DOHH2 (cell line): ENCODE measurements around the gene AMZ1.

Experiments
- H3F3A ChIP-seq: fragments of 200-600 bp; sonication (generic), shearing (Covaris generic); 2 replicates; pipeline ENCODE4 v1.6.0; 2016; ENCODE audit warnings: antibody characterized with exemption, mild to moderate bottlenecking; ENCODE audit not compliant: control insufficient read depth, insufficient read depth
- H3K27ac ChIP-seq: fragments of 200-600 bp; sonication (generic); 2 replicates; pipeline ENCODE4 v1.5.1; 2014; ENCODE audit warnings: low read depth, mild to moderate bottlenecking, low read length, moderate library complexity
- H3K27me3 ChIP-seq: fragments of 200-600 bp; sonication (generic); 2 replicates; pipeline ENCODE4 v1.6.1; 2014; ENCODE audit warnings: mild to moderate bottlenecking, low read length, mixed read lengths; ENCODE audit not compliant: control insufficient read depth
- H3K36me3 ChIP-seq: fragments of 200-600 bp; sonication (generic); 2 replicates; pipeline ENCODE4 v1.6.1; 2014; ENCODE audit warnings: mild to moderate bottlenecking, low read length, moderate library complexity, mixed read lengths; ENCODE audit not compliant: control insufficient read depth
- H3K4me1 ChIP-seq: fragments of 200-600 bp; sonication (generic); 2 replicates; pipeline ENCODE4 v1.6.1; 2014; ENCODE audit warnings: mild to moderate bottlenecking, low read length, mixed read lengths; ENCODE audit not compliant: control insufficient read depth
- H3K4me2 ChIP-seq: fragments of 200-600 bp; sonication (generic); 2 replicates; pipeline ENCODE4 v1.6.0; 2014; ENCODE audit warnings: mild to moderate bottlenecking, low read length, moderate library complexity
- H3K4me3 ChIP-seq: fragments of 200-600 bp; sonication (generic); 2 replicates; pipeline ENCODE4 v1.5.1; 2014; ENCODE audit warnings: mild to moderate bottlenecking, low read length, mixed read lengths
- H3K79me2 ChIP-seq: fragments of 200-600 bp; sonication (generic); 2 replicates; pipeline ENCODE4 v1.6.1; 2014; ENCODE audit warnings: mild to moderate bottlenecking, low read length, mixed read lengths; ENCODE audit not compliant: control insufficient read depth
- H3K9me2 ChIP-seq: fragments of 200-600 bp; sonication (generic); replicated peaks from 2 replicates; pipeline ENCODE4 v1.6.1; 2014; ENCODE audit warnings: mild to moderate bottlenecking, low read length, mixed read lengths; ENCODE audit not compliant: control insufficient read depth
- H3K9me3 ChIP-seq: fragments of 200-600 bp; sonication (generic); 2 replicates; pipeline ENCODE4 v1.6.1; 2014; ENCODE audit warnings: antibody characterized with exemption, low read length, mixed read lengths; ENCODE audit not compliant: control insufficient read depth, insufficient read depth
- H4K20me1 ChIP-seq: fragments of 200-600 bp; sonication (generic); 2 replicates; pipeline ENCODE4 v1.6.0; 2014; ENCODE audit warnings: low read depth, mild to moderate bottlenecking, antibody characterized with exemption, low read length, moderate library complexity; ENCODE audit not compliant: control insufficient read depth, insufficient read depth
- CTCF ChIP-seq: fragments of 200-600 bp; sonication (generic); IDR thresholded peaks from one replicate; pipeline ENCODE4 v1.5.1; 2014; ENCODE audit warnings: antibody characterized with exemption, mild to moderate bottlenecking, low read depth, low read length; ENCODE audit not compliant: poor library complexity, severe bottlenecking
- EZH2phosphoT487 ChIP-seq: fragments of 200-600 bp; sonication (generic); IDR thresholded peaks from 2 replicates; pipeline ENCODE4 v1.6.1; 2017; ENCODE audit warnings: borderline replicate concordance, mild to moderate bottlenecking, antibody characterized with exemption, low read length, moderate library complexity, mixed read lengths

Gene AMZ1

GRCh38 chr7:2730846-2731770 lies 43.1 kb downstream of the AMZ1 start:
- no peaks in the 10 kb centered on the region for H3K9me3 ChIP-seq
- H3K9me2 ChIP-seq = no peaks in the 10 kb centered on the region
- no peak overlapping the region for H3K4me2 ChIP-seq
- peaks cover 20% of the 10 kb centered on the region for H3K4me1 ChIP-seq
- H3K36me3 ChIP-seq = peaks cover 5% of the 10 kb centered on the region; the same call in 1 of the 2 replicates
- H4K20me1 ChIP-seq = peaks cover under 1% of the 10 kb centered on the region; the same call in 1 of the 2 replicates
- H3K4me3 ChIP-seq = no peak overlapping the region
- H3F3A ChIP-seq = no peaks in the 10 kb centered on the region
- no peak overlapping the region for H3K27ac ChIP-seq
- H3K79me2 ChIP-seq = 0 out of 2 replicates have a peak, but pooled peaks cover 3% of the 10 kb centered on the region
- TF ChIP-seq CTCF (no peak), EZH2phosphoT487 (no peak)
- no peaks in the 10 kb centered on the region for H3K27me3 ChIP-seq

DNA sequence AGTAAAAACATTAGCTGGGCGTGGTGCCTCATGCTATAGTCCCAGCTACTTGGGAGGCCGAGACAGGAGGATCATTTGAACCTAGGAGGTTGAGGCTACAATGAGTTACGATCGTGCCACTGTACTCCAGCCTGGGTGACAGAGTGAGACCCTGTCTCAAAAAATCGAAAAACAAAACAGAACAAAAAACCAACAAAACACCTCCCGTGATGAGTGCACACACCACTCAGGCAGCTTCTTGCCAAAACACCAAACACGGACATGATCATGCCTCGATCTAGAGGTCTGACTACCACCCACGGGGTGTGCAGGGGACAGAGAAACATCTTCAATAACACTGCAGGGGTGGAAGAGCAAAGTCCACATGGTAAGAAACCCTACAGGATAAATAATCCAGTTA lies 44.4 kb downstream of the AMZ1 start:
- H3K79me2 ChIP-seq = 0 out of 2 replicates have a peak, but pooled peaks cover 3% of the 10 kb centered on the region
- H3K4me3 ChIP-seq = no peak overlapping the region
- no peaks in the 10 kb centered on the region for H3F3A ChIP-seq
- no peaks in the 10 kb centered on the region for H3K27me3 ChIP-seq
- no peak overlapping the region for H3K4me2 ChIP-seq
- no peaks in the 10 kb centered on the region for H3K9me2 ChIP-seq
- peaks cover 3% of the 10 kb centered on the region; the same call in 1 of the 2 replicates for H4K20me1 ChIP-seq
- H3K4me1 ChIP-seq = peaks cover 30% of the 10 kb centered on the region
- peaks cover 5% of the 10 kb centered on the region; the same call in 1 of the 2 replicates for H3K36me3 ChIP-seq
- no peak overlapping the region for H3K27ac ChIP-seq
- TF ChIP-seq CTCF = no peak
- TF ChIP-seq EZH2phosphoT487 = no peak
- no peaks in the 10 kb centered on the region for H3K9me3 ChIP-seq

GRCh38 chr7:2732959-2733584 lies 45.1 kb downstream of the AMZ1 start:
- Histone ChIP-seq H3K4me1 (peaks cover 30% of the 10 kb centered on the region), H4K20me1 (peaks cover 3% of the 10 kb centered on the region; the same call in 1 of the 2 replicates), H3K79me2 (0 out of 2 replicates have a peak, but pooled peaks cover 3% of the 10 kb centered on the region), H3K9me2 (no peaks in the 10 kb centered on the region), H3K27me3 (no peaks in the 10 kb centered on the region), H3K27ac (no peak overlapping the region), H3K4me3 (no peak overlapping the region), H3K36me3 (peaks cover 5% of the 10 kb centered on the region; the same call in 1 of the 2 replicates), H3F3A (peaks cover 4% of the 10 kb centered on the region; the same call in 1 of the 2 replicates), H3K4me2 (no peak overlapping the region), H3K9me3 (no peaks in the 10 kb centered on the region)
- no peak for TF ChIP-seq EZH2phosphoT487
- no peak for TF ChIP-seq CTCF
